HepG2 (cell line): ENCODE measurements around the gene SIRT7. TPM values are rescaled to one million over a fixed set of nuclear protein-coding genes. Genes with fewer than 3 reads are reported as not detected.

Source experiments
- CBFB ChIP-seq: sonication (generic); formaldehyde crosslinking; IDR thresholded peaks from 2 replicates; pipeline ENCODE4 v1.4.0; 2020; ENCODE audit warnings: missing genetic modification reagents
- HNRNPH1 ChIP-seq: fragments of 200-400 bp; formaldehyde crosslinking; optimal IDR thresholded peaks from 2 replicates; pipeline ENCODE3; 2017; ENCODE audit warnings: mild to moderate bottlenecking, low read depth, low read length
- JUN ChIP-seq: sonication (generic); formaldehyde crosslinking; IDR thresholded peaks from 2 replicates; pipeline ENCODE4 v1.4.0; 2020; ENCODE audit warnings: mild to moderate bottlenecking, missing genetic modification reagents
- MBNL3 ChIP-seq: fragments of 250-450 bp; sonication (Bioruptor Pico); conservative IDR thresholded peaks from 2 replicates; pipeline ENCODE4 v1.8.0; 2022; ENCODE audit warnings: mild to moderate bottlenecking, inconsistent platforms
- MLLT10 ChIP-seq: sonication (generic); formaldehyde crosslinking; IDR thresholded peaks from 2 replicates; pipeline ENCODE4 v1.4.0; 2020; ENCODE audit warnings: missing genetic modification reagents
- SCMH1 ChIP-seq: sonication (generic); formaldehyde crosslinking; IDR thresholded peaks from 2 replicates; pipeline ENCODE4 v1.9.0; 2021; ENCODE audit warnings: missing genetic modification reagents, mild to moderate bottlenecking, borderline replicate concordance
- SRSF4 ChIP-seq: fragments of 200-400 bp; formaldehyde crosslinking; IDR thresholded peaks from one replicate; pipeline ENCODE4 v1.6.1; 2018; ENCODE audit warnings: mild to moderate bottlenecking, low read depth, low read length, moderate library complexity; ENCODE audit not compliant: poor library complexity, severe bottlenecking
- YEATS4 ChIP-seq: sonication (generic); formaldehyde crosslinking; IDR thresholded peaks from 2 replicates; pipeline ENCODE4 v1.4.0; 2020; ENCODE audit warnings: missing genetic modification reagents, borderline replicate concordance
- ZBTB37 ChIP-seq: sonication (generic); formaldehyde crosslinking; IDR thresholded peaks from 2 replicates; pipeline ENCODE4 v1.4.0; 2020; ENCODE audit warnings: mild to moderate bottlenecking, missing genetic modification reagents
- ZNF275 ChIP-seq: sonication (generic); formaldehyde crosslinking; IDR thresholded peaks from 2 replicates; pipeline ENCODE4 v1.8.0; 2022; ENCODE audit warnings: missing genetic modification reagents, mild to moderate bottlenecking, inconsistent platforms, borderline replicate concordance
- ZNF337 ChIP-seq: sonication (generic); formaldehyde crosslinking; IDR thresholded peaks from 2 replicates; pipeline ENCODE4 v1.5.1; 2020; ENCODE audit warnings: missing genetic modification reagents, low read depth, mild to moderate bottlenecking, borderline replicate concordance
- ZNF570 ChIP-seq: sonication (generic); formaldehyde crosslinking; IDR thresholded peaks from 2 replicates; pipeline ENCODE4 v1.4.0; 2020; ENCODE audit warnings: mild to moderate bottlenecking, missing genetic modification reagents, borderline replicate concordance
- ZNF792 ChIP-seq: IDR thresholded peaks from 2 replicates; pipeline ENCODE4 v1.6.1; 2016
- polyA plus RNA-seq, 8 experiments: library from polyadenylated mRNA; depleted of rRNA in 3 of 8; stranded (reverse) in 7 of 8; unstranded in 1 of 8; fragments of >200 nt; fragmentation: Illumina TruSeq in 4 of 8; extraction: Trizol in 4 of 8; gene quantifications; 2 replicates each; pipeline versions ENCODE4 v1.2.1 to v1.2.3, GENCODE V29; 2011 to 2016; ENCODE audit warnings: low read depth in 4 of 8, missing spikeins in 1 of 8, mixed read lengths in 1 of 8; ENCODE audit not compliant: insufficient read depth in 1 of 8
- total RNA-seq, 5 experiments: library from RNA; depleted of rRNA; stranded (reverse); fragments of >200 nt; fragmentation: Illumina TruSeq; extraction: Trizol; gene quantifications; 2 replicates each; pipeline ENCODE4 v1.2.3, GENCODE V29; 2016; ENCODE audit warnings: low read depth in 1 of 5
- TF ChIP-seq, protein P1 (sequence below): sonication (generic); formaldehyde crosslinking; IDR thresholded peaks from 2 replicates; pipeline ENCODE4 v1.4.0; 2020; ENCODE audit warnings: missing genetic modification reagents, mild to moderate bottlenecking, borderline replicate concordance
- TF ChIP-seq, protein P2 (sequence below): sonication (generic); formaldehyde crosslinking; IDR thresholded peaks from 2 replicates; pipeline ENCODE4 v1.4.0; 2020; ENCODE audit warnings: mild to moderate bottlenecking, missing genetic modification reagents

SIRT7 gene
- total and polyA plus RNA-seq, 2 of the 13 experiments (the other 11 are each of a cell fraction or from before 2014, with no cell fraction given): 8.3 to 24.8 TPM

GRCh38 chr17:81961521-81962498 is 43.8 kb upstream of the SIRT7 start (continued):
- TF ChIP-seq ZNF337 (CRISPR knock-in tag) (no peak), SRSF4 (no peak), HNRNPH1 (no peak), ZNF570 (CRISPR knock-in tag) (no peak), ZNF792 (CRISPR knock-in tag) (0 out of 2 replicates have a peak, but pooled peaks have one; percentile 21), SCMH1 (CRISPR knock-in tag) (no peak), ZNF275 (CRISPR knock-in tag) (no peak), MBNL3 (CRISPR knock-in tag) (no peak), CBFB (CRISPR knock-in tag) (no peak), MLLT10 (CRISPR knock-in tag) (no peak), YEATS4 (CRISPR knock-in tag) (peak; percentile 67; the same call in 1 of the 2 replicates), JUN (CRISPR knock-in tag) (no peak), ZBTB37 (CRISPR knock-in tag) (peak; percentile 63; the same call in 1 of the 2 replicates)
- TF ChIP-seq, protein P1, sequence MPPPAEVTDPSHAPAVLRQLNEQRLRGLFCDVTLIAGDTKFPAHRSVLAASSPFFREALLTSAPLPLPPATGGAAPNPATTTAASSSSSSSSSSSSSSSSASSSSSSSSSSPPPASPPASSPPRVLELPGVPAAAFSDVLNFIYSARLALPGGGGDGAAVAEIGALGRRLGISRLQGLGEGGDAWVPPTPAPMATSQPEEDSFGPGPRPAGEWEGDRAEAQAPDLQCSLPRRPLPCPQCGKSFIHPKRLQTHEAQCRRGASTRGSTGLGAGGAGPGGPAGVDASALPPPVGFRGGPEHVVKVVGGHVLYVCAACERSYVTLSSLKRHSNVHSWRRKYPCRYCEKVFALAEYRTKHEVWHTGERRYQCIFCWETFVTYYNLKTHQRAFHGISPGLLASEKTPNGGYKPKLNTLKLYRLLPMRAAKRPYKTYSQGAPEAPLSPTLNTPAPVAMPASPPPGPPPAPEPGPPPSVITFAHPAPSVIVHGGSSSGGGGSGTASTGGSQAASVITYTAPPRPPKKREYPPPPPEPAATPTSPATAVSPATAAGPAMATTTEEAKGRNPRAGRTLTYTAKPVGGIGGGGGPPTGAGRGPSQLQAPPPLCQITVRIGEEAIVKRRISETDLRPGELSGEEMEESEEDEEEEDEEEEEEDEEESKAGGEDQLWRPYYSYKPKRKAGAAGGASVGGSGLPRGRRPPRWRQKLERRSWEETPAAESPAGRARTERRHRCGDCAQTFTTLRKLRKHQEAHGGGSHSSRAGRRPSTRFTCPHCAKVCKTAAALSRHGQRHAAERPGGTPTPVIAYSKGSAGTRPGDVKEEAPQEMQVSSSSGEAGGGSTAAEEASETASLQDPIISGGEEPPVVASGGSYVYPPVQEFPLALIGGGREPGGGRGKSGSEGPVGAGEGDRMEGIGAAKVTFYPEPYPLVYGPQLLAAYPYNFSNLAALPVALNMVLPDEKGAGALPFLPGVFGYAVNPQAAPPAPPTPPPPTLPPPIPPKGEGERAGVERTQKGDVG (CRISPR knock-in tag): no peak
- TF ChIP-seq, protein P2, sequence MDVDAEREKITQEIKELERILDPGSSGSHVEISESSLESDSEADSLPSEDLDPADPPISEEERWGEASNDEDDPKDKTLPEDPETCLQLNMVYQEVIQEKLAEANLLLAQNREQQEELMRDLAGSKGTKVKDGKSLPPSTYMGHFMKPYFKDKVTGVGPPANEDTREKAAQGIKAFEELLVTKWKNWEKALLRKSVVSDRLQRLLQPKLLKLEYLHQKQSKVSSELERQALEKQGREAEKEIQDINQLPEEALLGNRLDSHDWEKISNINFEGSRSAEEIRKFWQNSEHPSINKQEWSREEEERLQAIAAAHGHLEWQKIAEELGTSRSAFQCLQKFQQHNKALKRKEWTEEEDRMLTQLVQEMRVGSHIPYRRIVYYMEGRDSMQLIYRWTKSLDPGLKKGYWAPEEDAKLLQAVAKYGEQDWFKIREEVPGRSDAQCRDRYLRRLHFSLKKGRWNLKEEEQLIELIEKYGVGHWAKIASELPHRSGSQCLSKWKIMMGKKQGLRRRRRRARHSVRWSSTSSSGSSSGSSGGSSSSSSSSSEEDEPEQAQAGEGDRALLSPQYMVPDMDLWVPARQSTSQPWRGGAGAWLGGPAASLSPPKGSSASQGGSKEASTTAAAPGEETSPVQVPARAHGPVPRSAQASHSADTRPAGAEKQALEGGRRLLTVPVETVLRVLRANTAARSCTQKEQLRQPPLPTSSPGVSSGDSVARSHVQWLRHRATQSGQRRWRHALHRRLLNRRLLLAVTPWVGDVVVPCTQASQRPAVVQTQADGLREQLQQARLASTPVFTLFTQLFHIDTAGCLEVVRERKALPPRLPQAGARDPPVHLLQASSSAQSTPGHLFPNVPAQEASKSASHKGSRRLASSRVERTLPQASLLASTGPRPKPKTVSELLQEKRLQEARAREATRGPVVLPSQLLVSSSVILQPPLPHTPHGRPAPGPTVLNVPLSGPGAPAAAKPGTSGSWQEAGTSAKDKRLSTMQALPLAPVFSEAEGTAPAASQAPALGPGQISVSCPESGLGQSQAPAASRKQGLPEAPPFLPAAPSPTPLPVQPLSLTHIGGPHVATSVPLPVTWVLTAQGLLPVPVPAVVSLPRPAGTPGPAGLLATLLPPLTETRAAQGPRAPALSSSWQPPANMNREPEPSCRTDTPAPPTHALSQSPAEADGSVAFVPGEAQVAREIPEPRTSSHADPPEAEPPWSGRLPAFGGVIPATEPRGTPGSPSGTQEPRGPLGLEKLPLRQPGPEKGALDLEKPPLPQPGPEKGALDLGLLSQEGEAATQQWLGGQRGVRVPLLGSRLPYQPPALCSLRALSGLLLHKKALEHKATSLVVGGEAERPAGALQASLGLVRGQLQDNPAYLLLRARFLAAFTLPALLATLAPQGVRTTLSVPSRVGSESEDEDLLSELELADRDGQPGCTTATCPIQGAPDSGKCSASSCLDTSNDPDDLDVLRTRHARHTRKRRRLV (CRISPR knock-in tag): 0 out of 2 replicates have a peak, but pooled peaks have one; percentile 49
